Left renal cortex interstitium (tissue), 4 donors: ENCODE data around the gene CDC42EP1. TPM values are rescaled to one million over a fixed set of nuclear protein-coding genes. Genes with fewer than 3 reads are reported as not detected.
"Not testable (repeated sequence)": the region's sequence is repeated elsewhere in the genome, so short reads cannot be mapped to it uniquely, and the experiment has no call there.

Experiments
- DNase-seq, 4 donors: peaks; one replicate each; pipeline ENCODE4 v3.0.0-alpha.2; 2013; ENCODE audit warnings: low read depth in 4 of 4, low spot score in 2 of 4, missing footprints in 1 of 4
- polyA plus RNA-seq, 4 donors: library from polyadenylated mRNA; unstranded; fragments of 120-200 nt; gene quantifications; one replicate each; pipeline ENCODE4 v1.2.1, GENCODE V29; 2013; ENCODE audit not compliant: insufficient read length in 4 of 4

Gene CDC42EP1, protein sequence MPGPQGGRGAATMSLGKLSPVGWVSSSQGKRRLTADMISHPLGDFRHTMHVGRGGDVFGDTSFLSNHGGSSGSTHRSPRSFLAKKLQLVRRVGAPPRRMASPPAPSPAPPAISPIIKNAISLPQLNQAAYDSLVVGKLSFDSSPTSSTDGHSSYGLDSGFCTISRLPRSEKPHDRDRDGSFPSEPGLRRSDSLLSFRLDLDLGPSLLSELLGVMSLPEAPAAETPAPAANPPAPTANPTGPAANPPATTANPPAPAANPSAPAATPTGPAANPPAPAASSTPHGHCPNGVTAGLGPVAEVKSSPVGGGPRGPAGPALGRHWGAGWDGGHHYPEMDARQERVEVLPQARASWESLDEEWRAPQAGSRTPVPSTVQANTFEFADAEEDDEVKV
- polyA plus RNA-seq = 10 to 100 TPM; 35.5 to 81.5 (median 52.2) TPM

GRCh38 chr22:37559901-37560607 is at the start of gene CDC42EP1:
CDC42EP1 (plus strand) TSS chr22:37560480; CDS start chr22:37566350, 5,870 bp downstream.
- no peak for DNase-seq

- no peak for DNase-seq
Observed at GRCh38 chr22:37511395-37512104, 48.7 kb upstream of the CDC42EP1 start.

GRCh38 chr22:37514526-37515051 is 45.7 kb upstream of the CDC42EP1 start:
- DNase-seq = no peak

- no peak for DNase-seq
Observed at GRCh38 chr22:37515901-37516300, 44.4 kb upstream of the CDC42EP1 start.

- no peak for DNase-seq
Observed at GRCh38 chr22:37516456-37516855, 43.8 kb upstream of the CDC42EP1 start.

DNA sequence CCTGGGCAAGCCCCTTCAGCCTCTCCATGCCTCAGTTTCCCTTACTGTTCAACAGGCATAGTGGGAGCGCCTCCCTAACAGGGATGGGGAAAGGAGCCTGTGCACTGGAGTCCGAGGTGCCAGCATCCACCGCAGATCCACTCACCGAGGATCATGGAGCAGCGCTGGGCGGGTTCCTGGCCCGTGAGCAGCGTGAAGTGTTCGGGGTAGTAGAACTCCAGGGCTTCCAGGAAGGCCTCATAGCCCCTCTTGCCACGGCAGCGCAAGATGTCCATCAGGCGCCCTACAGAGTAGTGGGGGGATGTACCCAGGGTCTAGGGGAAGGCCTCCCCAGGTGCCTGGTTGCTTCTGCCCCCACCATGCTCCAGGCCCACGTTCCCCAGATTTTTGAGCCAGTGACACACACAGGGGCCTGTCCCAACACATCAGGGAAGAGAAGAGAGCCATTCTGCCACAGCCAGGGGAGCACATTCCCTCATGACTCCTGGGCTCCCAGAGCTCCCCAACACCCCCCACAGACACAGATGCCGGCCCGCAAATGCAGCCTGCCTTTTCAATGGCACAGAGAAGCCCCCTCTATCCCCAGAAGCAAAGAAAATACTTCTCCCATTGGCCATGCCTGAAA is 42.3 kb upstream of the CDC42EP1 start:
- DNase-seq = no peak

- DNase-seq = no peak
Observed at GRCh38 chr22:37518509-37519267, 41.6 kb upstream of the CDC42EP1 start.

DNA sequence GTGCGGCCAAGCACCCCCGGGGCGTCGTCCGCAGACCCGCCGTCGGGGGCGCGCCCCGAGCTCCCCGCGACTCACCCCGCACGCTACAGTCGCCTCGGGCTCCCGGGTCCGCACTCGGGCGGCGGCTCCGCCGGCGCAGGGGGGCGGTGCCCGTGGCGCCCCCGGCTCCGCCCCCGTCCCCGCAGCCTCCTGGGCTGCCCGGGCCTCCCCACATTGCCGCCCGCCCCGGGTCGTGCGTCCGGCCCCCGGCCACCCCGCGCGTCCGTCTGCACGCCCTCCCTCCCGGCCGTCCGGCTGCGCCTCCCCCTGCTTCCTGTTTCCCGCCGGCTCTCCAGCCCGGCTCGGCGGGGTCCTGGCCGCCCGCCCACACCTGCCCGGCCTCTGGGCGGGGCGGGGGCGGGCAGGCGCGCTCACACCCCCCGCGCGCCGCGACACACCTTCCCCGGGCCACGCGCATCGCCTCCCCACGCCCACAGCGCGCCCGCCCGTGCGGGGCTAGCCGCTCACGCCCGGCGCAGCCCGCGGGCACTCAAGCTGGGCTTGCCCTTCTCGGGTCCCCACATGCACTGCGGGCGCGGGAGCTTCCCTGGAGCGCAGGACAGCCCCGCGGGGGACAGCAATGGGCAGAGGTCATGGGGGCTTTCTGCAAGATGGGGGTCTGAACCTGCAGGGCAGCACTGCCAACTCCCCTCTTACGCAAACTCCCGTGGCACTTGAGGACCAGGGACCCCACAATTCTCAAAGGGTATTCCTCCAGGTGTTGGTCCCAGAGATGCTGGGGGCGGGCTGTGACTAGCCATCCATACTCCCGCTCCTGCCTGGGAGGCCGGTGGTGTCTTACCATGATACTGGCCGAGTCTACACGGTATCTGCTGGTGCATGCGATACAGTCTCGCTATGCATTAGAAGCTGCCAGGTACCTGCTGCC is 40.7 kb upstream of the CDC42EP1 start, which contains the start of gene CARD10:
CARD10 (minus strand) TSS at position 148 of the 928 bp plus-strand sequence. CDS start 215 bp downstream, outside the sequence.
- no peak for DNase-seq

DNA sequence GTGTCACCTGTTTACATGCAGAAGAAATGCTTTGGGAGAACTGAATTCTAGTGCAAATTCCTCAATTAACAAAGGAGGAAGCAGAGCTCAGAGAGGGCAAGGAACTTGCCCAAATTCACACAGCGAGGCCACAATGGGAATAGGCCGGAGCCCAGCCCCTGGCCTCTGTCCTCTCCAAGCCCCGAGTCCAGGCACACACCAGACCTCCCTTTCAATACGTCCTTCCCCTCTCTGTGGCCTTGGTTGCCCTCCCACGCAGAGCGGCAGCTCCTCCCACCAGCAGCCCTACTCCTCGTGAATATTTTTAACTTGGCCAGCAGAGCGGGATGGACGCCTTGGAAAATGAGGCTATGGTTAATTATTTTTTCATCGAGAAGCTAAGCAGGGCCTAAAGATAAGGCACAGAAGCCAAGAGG is 39.5 kb upstream of the CDC42EP1 start:
- DNase-seq = no peak

- no peak for DNase-seq
Observed at GRCh38 chr22:37521236-37521739, 39.0 kb upstream of the CDC42EP1 start.

DNA sequence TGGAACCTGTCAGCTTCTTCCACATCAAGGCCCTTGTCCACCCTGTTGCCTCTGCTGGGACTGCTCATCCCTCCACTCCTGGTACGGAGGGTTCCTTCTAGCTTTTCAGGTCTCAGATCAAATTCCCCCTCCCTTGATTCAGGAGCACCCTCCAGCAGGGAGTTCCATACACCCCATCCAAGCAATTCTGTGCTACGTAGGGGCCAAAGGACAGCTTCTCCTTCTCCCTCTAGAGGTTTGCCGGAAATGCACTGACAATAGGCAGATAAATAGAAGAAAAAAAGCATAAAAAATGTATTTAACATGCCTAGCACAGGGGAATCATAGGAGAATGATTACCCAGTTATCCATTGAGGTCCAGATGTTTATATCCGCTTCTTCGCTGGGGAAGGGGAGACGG is 37.8 kb upstream of the CDC42EP1 start:
- DNase-seq = no peak

GRCh38 chr22:37525073-37525745 is 35.1 kb upstream of the CDC42EP1 start:
- DNase-seq = no peak

GRCh38 chr22:37525746-37526350 is 34.4 kb upstream of the CDC42EP1 start:
- DNase-seq = no peak

DNA sequence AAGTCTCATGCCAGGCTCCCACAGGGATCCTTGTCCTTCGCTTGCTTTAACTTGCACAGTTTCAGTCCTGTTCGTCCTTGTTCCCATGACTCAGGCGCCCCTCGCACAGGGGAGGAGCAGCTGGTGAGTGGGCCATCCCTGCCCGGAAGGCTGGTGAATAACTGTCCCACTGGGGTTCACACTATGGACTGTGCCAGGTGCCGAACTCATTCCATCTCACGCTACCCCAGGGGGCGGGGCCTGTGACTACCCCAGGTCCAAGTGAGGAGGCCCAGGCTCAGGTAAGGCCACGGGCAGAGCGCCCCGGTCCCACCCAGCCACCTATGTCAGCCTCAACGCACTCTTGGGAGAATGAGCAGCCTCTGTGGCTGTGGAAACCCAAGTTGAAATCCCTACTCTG is 33.9 kb upstream of the CDC42EP1 start:
- no peak for DNase-seq

DNA sequence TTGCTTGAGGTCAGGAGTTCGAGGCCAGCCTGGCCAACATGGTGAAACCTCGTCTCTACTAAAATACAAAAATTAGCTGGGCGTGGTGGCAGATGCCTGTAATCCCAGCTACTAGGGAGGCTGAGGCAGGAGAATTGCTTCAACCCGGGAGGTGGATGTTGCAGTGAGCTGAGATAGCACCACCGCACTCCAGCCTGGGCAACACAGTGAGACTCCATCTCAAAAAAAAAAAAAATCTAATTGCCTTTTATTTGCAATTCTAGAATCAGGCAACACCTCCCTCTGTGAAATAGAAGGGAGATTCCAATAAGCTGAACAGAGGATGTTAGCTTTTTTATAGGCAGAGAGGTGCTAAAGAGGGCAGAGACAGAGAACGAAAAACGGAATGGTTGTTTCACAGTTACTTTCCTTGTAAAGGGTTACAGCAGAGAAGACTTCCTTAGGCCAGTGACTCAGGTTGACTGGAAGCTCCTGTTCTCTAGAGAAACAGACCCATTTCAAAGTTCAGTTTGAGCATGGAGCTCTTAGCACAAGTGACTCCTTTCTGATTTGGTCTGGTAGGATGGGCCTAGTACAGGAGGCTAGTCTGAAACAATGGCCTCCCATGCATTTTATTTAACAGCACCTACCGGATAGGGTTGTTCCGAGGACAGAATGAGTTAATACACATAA is 33.1 kb upstream of the CDC42EP1 start:
- DNase-seq = not testable (repeated sequence)

- not testable (repeated sequence) for DNase-seq
Observed at GRCh38 chr22:37527952-37528351, 32.3 kb upstream of the CDC42EP1 start.
